HL-60 (cell line): ENCODE measurements around the gene TOP1.

Experiments
- GABPA ChIP-seq: IDR thresholded peaks from 2 replicates; pipeline ENCODE4 v1.6.1; 2012; ENCODE audit warnings: low read depth
- POLR2AphosphoS5 ChIP-seq: IDR thresholded peaks from 2 replicates; pipeline ENCODE4 v1.6.1; 2012; ENCODE audit warnings: low read depth
- TF ChIP-seq, protein P1 (sequence below): IDR thresholded peaks from one replicate; pipeline ENCODE4 v1.5.1; 2011; ENCODE audit warnings: low read length, control low read depth, inconsistent platforms; ENCODE audit not compliant: insufficient read depth

DNA sequence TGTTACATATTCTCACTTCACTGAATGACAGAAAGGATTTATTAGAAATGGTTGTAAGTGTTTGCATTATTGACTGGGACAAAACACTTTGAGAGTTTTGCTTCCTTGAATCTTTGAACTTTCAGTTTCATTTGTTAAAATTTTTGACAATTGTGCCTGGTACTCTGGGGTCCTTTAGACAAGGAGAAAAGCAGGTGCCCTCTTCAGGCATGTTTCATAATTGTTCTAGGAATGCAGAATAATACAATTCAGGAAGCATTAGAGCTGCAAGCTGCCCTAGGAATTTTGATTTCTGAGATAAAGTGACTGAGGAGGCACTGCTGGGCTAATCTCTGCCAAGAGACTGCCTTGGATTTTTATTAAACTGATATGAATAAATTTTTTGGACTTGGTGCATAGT is 49.7 kb downstream of the TOP1 start:
- TF ChIP-seq, protein P1, sequence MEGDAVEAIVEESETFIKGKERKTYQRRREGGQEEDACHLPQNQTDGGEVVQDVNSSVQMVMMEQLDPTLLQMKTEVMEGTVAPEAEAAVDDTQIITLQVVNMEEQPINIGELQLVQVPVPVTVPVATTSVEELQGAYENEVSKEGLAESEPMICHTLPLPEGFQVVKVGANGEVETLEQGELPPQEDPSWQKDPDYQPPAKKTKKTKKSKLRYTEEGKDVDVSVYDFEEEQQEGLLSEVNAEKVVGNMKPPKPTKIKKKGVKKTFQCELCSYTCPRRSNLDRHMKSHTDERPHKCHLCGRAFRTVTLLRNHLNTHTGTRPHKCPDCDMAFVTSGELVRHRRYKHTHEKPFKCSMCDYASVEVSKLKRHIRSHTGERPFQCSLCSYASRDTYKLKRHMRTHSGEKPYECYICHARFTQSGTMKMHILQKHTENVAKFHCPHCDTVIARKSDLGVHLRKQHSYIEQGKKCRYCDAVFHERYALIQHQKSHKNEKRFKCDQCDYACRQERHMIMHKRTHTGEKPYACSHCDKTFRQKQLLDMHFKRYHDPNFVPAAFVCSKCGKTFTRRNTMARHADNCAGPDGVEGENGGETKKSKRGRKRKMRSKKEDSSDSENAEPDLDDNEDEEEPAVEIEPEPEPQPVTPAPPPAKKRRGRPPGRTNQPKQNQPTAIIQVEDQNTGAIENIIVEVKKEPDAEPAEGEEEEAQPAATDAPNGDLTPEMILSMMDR = no peak
- TF ChIP-seq POLR2AphosphoS5 = no peak
- no peak for TF ChIP-seq GABPA
